Uterus (tissue), 4 donors: ENCODE data around the gene CYBC1. TPM values are rescaled to one million over a fixed set of nuclear protein-coding genes. Genes with fewer than 3 reads are reported as not detected.

Source experiments
- DNase-seq, 2 donors: peaks; one replicate each; pipeline ENCODE4 v3.0.0-alpha.2; 2019 to 2020
- H3K27ac ChIP-seq, 2 donors: fragments of 200-600 bp; sonication (generic); 1 replicate in 1 of 2; 2 replicates in 1 of 2; pipeline ENCODE4 v1.5.1; 2016 to 2018
- H3K27me3 ChIP-seq, 2 donors: fragments of 200-600 bp; sonication (generic); one replicate each; pipeline ENCODE4 v1.5.1; 2018 to 2019; ENCODE audit warnings: control low read depth in 1 of 2
- H3K36me3 ChIP-seq, 2 donors: fragments of 200-600 bp; sonication (generic); one replicate each; pipeline ENCODE4 v1.5.1; 2019; ENCODE audit warnings: control low read depth in 1 of 2
- H3K4me1 ChIP-seq, 2 donors: fragments of 200-600 bp; sonication (generic); one replicate each; pipeline ENCODE4 v1.5.1; 2018 to 2019; ENCODE audit warnings: control low read depth in 1 of 2
- H3K4me3 ChIP-seq, 2 donors: fragments of 200-600 bp; sonication (generic); 1 replicate in 1 of 2; 2 replicates in 1 of 2; pipeline ENCODE4 v1.5.1; 2018 to 2019; ENCODE audit warnings: mild to moderate bottlenecking in 1 of 2
- H3K9me3 ChIP-seq, 2 donors: fragments of 200-600 bp; sonication (generic); one replicate each; pipeline ENCODE4 v1.5.1; 2019; ENCODE audit warnings: control low read depth in 1 of 2
- POLR2A ChIP-seq, 2 donors: fragments of 450-650 bp; IDR thresholded peaks; one replicate each; pipeline ENCODE4 v1.6.1; 2016; ENCODE audit warnings: antibody characterized with exemption in 2 of 2, mild to moderate bottlenecking in 1 of 2, moderate library complexity in 1 of 2
- intact Hi-C: fragments of 100-400 bp; cut with DNase I; formaldehyde crosslinking; loops from one replicate; pipeline ENCODE4 v1.15.1; 2023; ENCODE audit warnings: low total_unique reads
- total RNA-seq, 4 donors: library from RNA; depleted of rRNA in 3 of 4; stranded (reverse); fragments of >200 nt in 3 of 4; gene quantifications; one replicate each; pipeline versions ENCODE4 v1.1.0 to v1.2.4, GENCODE V29; 2014 to 2023
- TF ChIP-seq, protein P1 (sequence below), 4 experiments: fragments of 200-600 bp in 2 of 4; fragments of 450-650 bp in 2 of 4; sonication (generic) in 2 of 4; IDR thresholded peaks; one replicate each; pipeline ENCODE4 v1.5.1; 2016 to 2019; ENCODE audit warnings: antibody characterized with exemption in 4 of 4, mild to moderate bottlenecking in 2 of 4, moderate library complexity in 1 of 4
- donor health status: DM: yes; HTN: yes; CAD: no.

The CYBC1 gene
- total RNA-seq, 4 donors from 2014 or later: 12.0 to 93.7 (median 32.5) TPM

- Histone ChIP-seq H3K9me3 (no peaks in the 10 kb centered on the region), H3K36me3 (no peaks in the 10 kb centered on the region), H3K4me1 (no peaks in the 10 kb centered on the region), H3K27ac (no peak overlapping the region), H3K27me3 (no peaks in the 10 kb centered on the region), H3K4me3 (no peak overlapping the region)
- no peak for DNase-seq
- TF ChIP-seq, protein P1, sequence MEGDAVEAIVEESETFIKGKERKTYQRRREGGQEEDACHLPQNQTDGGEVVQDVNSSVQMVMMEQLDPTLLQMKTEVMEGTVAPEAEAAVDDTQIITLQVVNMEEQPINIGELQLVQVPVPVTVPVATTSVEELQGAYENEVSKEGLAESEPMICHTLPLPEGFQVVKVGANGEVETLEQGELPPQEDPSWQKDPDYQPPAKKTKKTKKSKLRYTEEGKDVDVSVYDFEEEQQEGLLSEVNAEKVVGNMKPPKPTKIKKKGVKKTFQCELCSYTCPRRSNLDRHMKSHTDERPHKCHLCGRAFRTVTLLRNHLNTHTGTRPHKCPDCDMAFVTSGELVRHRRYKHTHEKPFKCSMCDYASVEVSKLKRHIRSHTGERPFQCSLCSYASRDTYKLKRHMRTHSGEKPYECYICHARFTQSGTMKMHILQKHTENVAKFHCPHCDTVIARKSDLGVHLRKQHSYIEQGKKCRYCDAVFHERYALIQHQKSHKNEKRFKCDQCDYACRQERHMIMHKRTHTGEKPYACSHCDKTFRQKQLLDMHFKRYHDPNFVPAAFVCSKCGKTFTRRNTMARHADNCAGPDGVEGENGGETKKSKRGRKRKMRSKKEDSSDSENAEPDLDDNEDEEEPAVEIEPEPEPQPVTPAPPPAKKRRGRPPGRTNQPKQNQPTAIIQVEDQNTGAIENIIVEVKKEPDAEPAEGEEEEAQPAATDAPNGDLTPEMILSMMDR (IDR thresholded peaks at IDR 0.05): no peak
- TF ChIP-seq POLR2A (IDR thresholded peaks at IDR 0.05): no peak
- intact Hi-C loops: no loop called here
Measured at GRCh38 chr17:82429824-82430223, 20.7 kb downstream of the CYBC1 start.

DNA sequence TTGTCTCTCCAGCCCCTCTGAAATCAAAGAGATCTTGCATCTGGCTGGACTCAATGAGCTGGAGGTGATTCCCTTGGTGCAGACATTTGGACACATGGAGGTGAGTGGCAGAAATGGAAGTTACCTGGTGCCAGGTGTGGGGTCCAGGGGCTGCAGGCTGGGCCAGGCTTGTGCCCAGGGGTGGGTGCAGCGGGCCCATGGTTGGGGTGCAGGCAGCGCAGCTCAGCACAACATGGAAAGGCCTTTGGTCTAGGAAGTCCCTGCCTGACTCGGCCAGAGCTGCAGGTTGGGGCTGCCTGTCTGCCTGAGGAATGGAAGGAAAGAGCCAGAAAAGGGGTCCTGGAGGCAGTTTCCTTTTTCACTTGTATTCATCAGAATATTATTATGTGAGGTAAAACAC lies 22.0 kb downstream of the CYBC1 start:
- H3K27me3 ChIP-seq: no peaks in the 10 kb centered on the region
- intact Hi-C loops: no loop called here
- TF ChIP-seq, protein P1 (IDR thresholded peaks at IDR 0.05): no peak
- no peak for TF ChIP-seq POLR2A (IDR thresholded peaks at IDR 0.05)
- no peaks in the 10 kb centered on the region for H3K9me3 ChIP-seq
- DNase-seq: no peak
- H3K36me3 ChIP-seq: no peaks in the 10 kb centered on the region
- H3K4me1 ChIP-seq: no peaks in the 10 kb centered on the region
- no peak overlapping the region for H3K27ac ChIP-seq
- no peak overlapping the region for H3K4me3 ChIP-seq

DNA sequence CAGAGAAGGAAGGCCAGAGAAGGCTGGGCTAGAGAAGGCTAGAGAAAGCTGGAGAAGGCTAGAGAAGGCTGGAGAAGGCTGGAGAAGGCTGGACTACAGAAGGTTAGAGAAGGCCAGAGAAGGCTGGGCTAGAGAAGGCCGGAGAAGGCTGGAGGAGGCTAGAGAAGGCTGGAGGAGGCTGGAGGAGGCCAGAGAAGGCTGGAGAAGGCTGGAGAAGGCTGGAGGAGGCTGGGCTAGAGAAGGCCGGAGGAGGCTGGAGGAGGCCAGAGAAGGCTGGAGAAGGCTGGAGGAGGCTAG lies 25.7 kb downstream of the CYBC1 start:
- DNase-seq: no peak
- no peaks in the 10 kb centered on the region for H3K27me3 ChIP-seq
- H3K4me3 ChIP-seq: no peak overlapping the region
- H3K27ac ChIP-seq: peak overlapping the region; percentile 66 to 68
- H3K36me3 ChIP-seq: no peaks in the 10 kb centered on the region
- no peaks in the 10 kb centered on the region for H3K4me1 ChIP-seq
- H3K9me3 ChIP-seq: no peaks in the 10 kb centered on the region
- intact Hi-C loops: no loop called here
- TF ChIP-seq POLR2A (IDR thresholded peaks at IDR 0.05): no peak
- TF ChIP-seq, protein P1 (IDR thresholded peaks at IDR 0.05): peak in 1 of 4 experiments; percentile 1

DNA sequence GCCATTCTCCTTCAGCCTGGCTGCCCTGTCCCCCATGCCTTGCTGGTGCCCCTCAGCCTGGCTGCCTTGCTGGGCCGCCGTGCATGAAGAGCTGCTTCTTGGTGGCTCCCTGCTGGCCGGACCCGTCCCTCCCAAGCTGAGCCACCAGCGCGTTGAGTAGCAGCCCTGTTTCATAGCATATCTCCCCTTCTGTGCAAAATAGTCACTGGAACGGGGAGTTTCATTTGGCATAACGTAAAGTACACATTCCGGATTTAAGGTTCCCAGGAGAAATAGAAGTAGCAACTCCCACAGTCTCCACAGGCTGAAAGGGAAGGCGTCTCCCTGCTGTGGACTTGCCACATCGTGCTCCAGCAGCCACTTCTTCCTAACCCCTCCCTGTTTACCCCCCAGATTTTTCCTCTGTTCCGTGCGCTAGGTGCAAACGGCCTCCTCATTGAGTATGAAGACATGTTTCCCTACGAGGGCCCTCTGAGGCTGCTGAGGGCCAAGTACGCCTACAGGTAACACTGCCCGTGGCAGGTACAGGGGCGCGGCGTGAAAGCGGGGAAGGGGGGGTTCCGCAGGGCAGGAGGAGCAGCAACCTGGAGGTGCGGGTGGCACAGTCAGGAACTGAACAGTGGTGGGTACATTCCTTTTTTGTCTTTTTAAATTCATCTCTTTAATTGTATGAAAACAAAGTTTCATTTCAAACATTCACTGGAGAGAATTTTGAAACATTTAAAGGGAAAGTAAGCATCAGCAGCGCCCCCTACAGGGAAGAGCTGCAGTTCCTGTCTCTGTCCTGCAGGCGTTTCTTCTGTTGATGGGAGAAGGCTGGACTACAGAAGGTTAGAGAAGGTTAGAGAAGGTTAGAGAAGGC lies 26.3 kb downstream of the CYBC1 start:
- Histone ChIP-seq H3K36me3 (no peaks in the 10 kb centered on the region), H3K4me3 (no peak overlapping the region), H3K27ac (peak overlapping the region; percentile 66 to 68), H3K27me3 (no peaks in the 10 kb centered on the region), H3K9me3 (no peaks in the 10 kb centered on the region), H3K4me1 (peaks cover 0 to under 1% of the 10 kb centered on the region in 2 donors)
- DNase-seq: peak; percentile 55 to 61
- intact Hi-C loops: no loop called here
- TF ChIP-seq, protein P1 (IDR thresholded peaks at IDR 0.05): peak; percentile 40 to 55 (median 51)
- TF ChIP-seq POLR2A (IDR thresholded peaks at IDR 0.05): no peak

DNA sequence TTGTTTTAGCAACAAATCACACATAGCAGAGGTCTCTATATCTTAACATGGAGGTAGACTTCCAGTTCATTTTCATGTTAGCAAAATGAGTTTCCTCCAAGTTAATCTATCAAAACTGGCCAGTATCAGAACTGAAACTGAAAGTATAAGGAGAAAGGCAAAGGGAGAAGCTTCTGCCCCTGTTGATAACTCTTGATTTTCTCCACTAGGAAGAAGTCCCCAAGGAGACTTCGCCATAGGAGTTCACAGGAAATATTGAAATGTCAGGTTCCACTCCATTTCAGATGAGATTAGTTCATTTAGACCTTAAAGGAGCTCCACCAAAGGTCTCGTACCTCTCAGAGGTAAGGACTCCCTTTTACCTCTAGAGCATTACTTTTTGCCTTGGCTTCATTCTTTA lies 31.0 kb downstream of the CYBC1 start:
- Histone ChIP-seq H3K4me1 (peaks cover 0 to 3% of the 10 kb centered on the region in 2 donors), H3K36me3 (no peaks in the 10 kb centered on the region), H3K4me3 (no peak overlapping the region), H3K27me3 (no peaks in the 10 kb centered on the region), H3K27ac (no peak overlapping the region), H3K9me3 (no peaks in the 10 kb centered on the region)
- no peak for TF ChIP-seq POLR2A (IDR thresholded peaks at IDR 0.05)
- TF ChIP-seq, protein P1 (IDR thresholded peaks at IDR 0.05): no peak
- DNase-seq: no peak
- intact Hi-C loops: no loop called here
